Psoas muscle (tissue), 8 donors: ENCODE data around the gene S100P. TPM values are rescaled to one million over a fixed set of nuclear protein-coding genes. Genes with fewer than 3 reads are reported as not detected.

Experiments used
- ATAC-seq, 4 donors: fragments of 200-7000 bp; cut with Tn5 transposase; one replicate each; pipeline ENCODE4 v1.9.1; 2020; ENCODE audit warnings: moderate library complexity in 3 of 4, mild to moderate bottlenecking in 2 of 4
- DNase-seq, 2 donors: peaks; one replicate each; pipeline ENCODE4 v3.0.0-alpha.2; 2020
- H3K27ac ChIP-seq: fragments of 200-600 bp; one replicate; pipeline ENCODE4 v1.8.0; 2022
- H3K27me3 ChIP-seq, 3 donors: fragments of 200-600 bp in 1 of 3; one replicate each; pipeline versions ENCODE4 v1.6.1 to v1.8.0; 2013 to 2022; ENCODE audit warnings: low read length in 2 of 3, mild to moderate bottlenecking in 2 of 3, moderate library complexity in 1 of 3; ENCODE audit not compliant: insufficient read depth in 3 of 3
- H3K36me3 ChIP-seq, 2 donors: fragments of 200-600 bp in 1 of 2; one replicate each; pipeline versions ENCODE4 v1.6.1 to v1.8.0; 2013 to 2022; ENCODE audit warnings: low read depth in 1 of 2, mild to moderate bottlenecking in 1 of 2, moderate library complexity in 1 of 2; ENCODE audit not compliant: insufficient read depth in 1 of 2
- H3K4me1 ChIP-seq: fragments of 200-600 bp; one replicate; pipeline ENCODE4 v1.8.0; 2022
- H3K4me3 ChIP-seq: fragments of 200-600 bp; one replicate; pipeline ENCODE4 v1.8.0; 2022; ENCODE audit warnings: mild to moderate bottlenecking
- H3K9me3 ChIP-seq: fragments of 200-600 bp; one replicate; pipeline ENCODE4 v1.8.0; 2022
- CTCF ChIP-seq: fragments of 200-600 bp; IDR thresholded peaks from one replicate; pipeline ENCODE4 v1.8.0; 2022; ENCODE audit warnings: antibody characterized with exemption
- WGBS, 3 donors: extraction: QIAGEN DNeasy Blood & Tissue Kit; methylation state at CpG; one replicate each; pipeline versions ENCODE4 v1.1.6 to v1.1.7; 2013; 5-methylcytosine and 5-hydroxymethylcytosine counted together
- intact Hi-C, 2 donors: fragments of 100-400 bp; cut with DNase I; formaldehyde crosslinking; loops; one replicate each; pipeline versions ENCODE4 v1.11.0 to v1.14.2; 2022
- polyA plus RNA-seq, 3 donors: library from polyadenylated mRNA; stranded (reverse); fragments of 200-250 nt; gene quantifications; one replicate each; pipeline ENCODE4 v1.2.3, GENCODE V29; 2013
- total RNA-seq, 4 donors: library from RNA; stranded (reverse); fragmentation: NEBNext Ultra II Directional in 2 of 4; extraction: Animal tissue kit (Norgen Biotek cat#: 25700) in 2 of 4; gene quantifications; one replicate each; pipeline versions ENCODE4 v1.2.1 to v1.2.4, GENCODE V29; 2021 to 2023
- donor health status: healthy with polysubstance abuse.
- donor health status: DM: no; HTN: no; CAD: no; lungs with moderate emphysema.
- donor health status: Bipolar disorder and iron deficiency.
- donor health status: healthy.
- donor health status: DM: yes; HTN: yes; CAD: no.
- donor health status: DM: no; HTN: no; CAD: no.
- donor health status: DM: no; HTN: no; CAD: no.
- donor health status: DM: yes; HTN: yes; CAD: no.

S100P gene
- total and polyA plus RNA-seq, 7 donors = 0.34 to 1.5 (median 0.36) TPM; not detected in 1

DNA sequence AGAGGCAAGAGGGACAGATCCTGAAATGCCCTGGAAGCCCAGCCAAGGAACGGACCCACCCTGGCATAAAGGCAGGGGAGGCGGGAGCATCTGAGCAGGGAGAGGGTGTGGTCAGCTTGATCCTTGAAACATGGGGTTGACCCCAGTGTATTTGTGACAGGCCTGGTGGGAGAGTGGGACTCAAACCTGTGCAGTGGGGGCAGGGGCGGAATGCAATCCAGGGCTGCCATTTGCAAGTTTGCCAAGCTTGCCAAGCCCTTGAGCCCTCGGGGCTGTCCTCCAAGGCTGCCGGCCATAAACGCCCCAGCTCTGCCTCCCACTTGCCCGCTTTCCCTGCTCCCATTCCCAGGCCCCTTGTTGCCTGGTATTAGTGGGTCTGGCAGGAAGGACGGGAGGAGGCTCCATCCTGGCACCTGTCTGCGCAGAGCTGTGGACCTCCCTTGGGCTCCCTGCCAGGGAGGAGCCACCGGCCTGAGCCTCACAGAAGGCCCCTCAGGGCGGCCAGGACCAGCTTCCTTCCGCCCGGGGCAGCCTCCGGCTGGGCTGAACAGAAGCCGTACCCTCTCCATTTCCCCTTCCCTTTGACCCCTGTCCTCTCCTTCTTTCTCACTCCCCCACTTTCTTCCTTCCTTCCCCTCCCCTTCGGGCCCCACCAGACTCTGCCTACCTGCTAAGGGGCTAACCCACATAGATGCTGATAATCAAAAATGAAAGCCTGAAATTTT, 661 bp downstream of the S100P start:
- no peaks in the 10 kb centered on the region for H3K9me3 ChIP-seq
- peaks cover 0 to 2% of the 10 kb centered on the region in 2 donors for H3K36me3 ChIP-seq
- TF ChIP-seq CTCF = no peak
- intact Hi-C loops = no loop called here
- no peak for ATAC-seq
- WGBS, 3 donors = 61 to 69% (median 69%) methylated on average over 15 to 16 of the region's 16 CpGs
- peaks cover 16% of the 10 kb centered on the region for H3K4me1 ChIP-seq
- H3K4me3 ChIP-seq = no peak overlapping the region
- H3K27me3 ChIP-seq = no peaks in the 10 kb centered on the region
- H3K27ac ChIP-seq = no peak overlapping the region
- no peak for DNase-seq

DNA sequence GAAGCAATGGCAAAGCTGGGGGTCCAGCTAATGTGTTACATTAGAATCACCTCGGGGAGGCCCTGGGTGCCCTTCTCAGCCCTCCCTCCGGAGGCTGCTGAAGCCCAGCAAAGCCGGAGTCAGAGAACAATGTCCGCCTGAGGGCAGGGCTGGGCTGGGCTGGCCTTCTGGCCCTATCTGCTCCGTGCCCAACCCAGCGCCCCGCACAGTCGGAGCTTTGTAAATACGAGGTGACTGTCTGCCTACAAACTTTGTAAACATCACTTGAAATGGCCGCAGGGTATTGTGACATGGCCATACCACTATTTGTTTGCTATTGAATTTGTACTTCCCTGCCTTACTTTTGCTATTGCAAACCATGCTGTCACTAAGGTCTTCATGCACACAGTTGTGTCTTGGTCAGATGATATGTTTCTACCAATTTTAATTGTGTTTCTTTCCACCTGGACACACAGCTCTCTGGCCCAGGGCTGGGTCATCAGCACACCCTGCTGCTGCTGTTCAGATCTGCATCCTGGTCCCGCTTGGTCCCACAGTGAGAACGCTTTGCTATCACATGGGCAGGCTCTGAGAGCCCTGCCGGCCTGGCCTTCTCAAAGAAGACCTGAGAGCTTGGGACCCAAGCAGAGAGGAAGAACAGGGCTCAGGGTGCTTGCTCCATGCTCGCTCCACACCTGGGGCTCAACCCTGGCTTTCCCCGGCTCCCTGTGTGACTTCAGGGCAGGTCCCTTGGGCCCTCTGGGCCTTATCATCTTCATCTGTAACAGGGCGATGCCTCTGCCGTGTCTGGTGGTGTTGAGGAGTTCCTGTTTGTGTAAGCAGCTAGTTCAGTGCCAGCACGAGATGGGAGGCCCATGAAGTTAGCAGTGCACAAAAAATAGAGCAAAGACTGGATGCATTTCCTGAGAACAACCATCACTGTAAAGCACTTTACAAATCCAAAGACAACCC, 2.3 kb downstream of the S100P start:
- TF ChIP-seq CTCF = no peak
- H3K27ac ChIP-seq = peak overlapping the region; percentile 30
- peak in 3 of 4 donors; percentile 24 to 45 (median 38) for ATAC-seq

GRCh38 chr4:6696611-6697010, 2.9 kb downstream of the S100P start:
- peak overlapping the region; percentile 30 for H3K27ac ChIP-seq
- no peaks in the 10 kb centered on the region for H3K9me3 ChIP-seq
- DNase-seq = no peak
- peaks cover 16% of the 10 kb centered on the region for H3K4me1 ChIP-seq
- WGBS, 3 donors = 34 to 50% (median 38%) methylated on average over 8 of the region's 8 CpGs
- TF ChIP-seq CTCF = no peak
- intact Hi-C loops = no loop called here
- peaks cover 0 to 15% of the 10 kb centered on the region in 2 donors for H3K36me3 ChIP-seq
- no peaks in the 10 kb centered on the region for H3K27me3 ChIP-seq
- peak; percentile 55 to 89 (median 71) for ATAC-seq
- H3K4me3 ChIP-seq = no peak overlapping the region

More for the DNA sequence above, 2.3 kb downstream of the S100P start:
- H3K4me1 ChIP-seq = peaks cover 16% of the 10 kb centered on the region
- no peak for DNase-seq
- no peaks in the 10 kb centered on the region for H3K27me3 ChIP-seq
- no peaks in the 10 kb centered on the region for H3K9me3 ChIP-seq
- peaks cover 0 to 15% of the 10 kb centered on the region in 2 donors for H3K36me3 ChIP-seq
- H3K4me3 ChIP-seq = no peak overlapping the region
- WGBS, 3 donors = 74 to 79% (median 76%) methylated on average over 18 of the region's 18 CpGs
- intact Hi-C loops = no loop called here

DNA sequence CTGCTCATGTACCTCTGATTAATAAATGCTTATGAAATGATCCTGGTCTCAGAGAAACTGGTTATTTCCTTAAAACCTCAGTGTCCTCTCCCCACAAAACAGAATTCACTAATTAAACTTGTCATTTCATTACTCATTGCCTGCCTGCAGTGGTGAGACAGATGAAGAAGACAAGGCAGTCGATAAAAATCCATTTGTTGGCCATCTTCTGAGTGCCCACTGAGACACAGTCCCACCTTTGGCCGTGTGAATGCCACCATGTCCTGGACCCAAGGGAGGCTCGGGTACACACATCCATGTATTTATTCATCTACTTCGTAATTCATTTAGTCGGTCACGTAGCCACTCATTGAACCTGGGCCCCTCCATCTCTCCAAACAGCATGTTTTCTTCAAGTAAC, 3.5 kb downstream of the S100P start:
- H3K4me3 ChIP-seq = no peak overlapping the region
- no peaks in the 10 kb centered on the region for H3K27me3 ChIP-seq
- no peak for ATAC-seq
- no peak for TF ChIP-seq CTCF
- peaks cover 16% of the 10 kb centered on the region for H3K4me1 ChIP-seq
- no peak overlapping the region for H3K27ac ChIP-seq
- DNase-seq = no peak
- no peaks in the 10 kb centered on the region for H3K9me3 ChIP-seq
- 90 to 95% (median 94%) methylated on average over 6 of the region's 6 CpGs for WGBS, 3 donors
- intact Hi-C loops = no loop called here
- peaks cover 0 to 15% of the 10 kb centered on the region in 2 donors for H3K36me3 ChIP-seq
